ENCODE results near the gene TTBK1. TPM values are rescaled to one million over a fixed set of nuclear protein-coding genes. Genes with fewer than 3 reads are reported as not detected.

TTBK1 gene
- polyA plus RNA-seq, 1 of the 3 experiments (the other 2 are of a cell fraction): 0.94 TPM

GRCh38 chr6:43222418-43223059, 20.7 kb upstream of the TTBK1 start:
- Histone ChIP-seq H3K27ac (ENCODE audit: low read depth in 2 of 2, low read length in 1 of 2) (no peak overlapping the region), H3K27me3 (ENCODE audit: insufficient read depth) (no peaks in the 10 kb centered on the region), H4K20me1 (ENCODE audit: insufficient read depth) (no peaks in the 10 kb centered on the region), H3K4me3 (ENCODE audit: low read depth in 2 of 2, low read length in 1 of 2) (no peak overlapping the region), H3K4me2 (no peak overlapping the region), H3K4me1 (ENCODE audit: control insufficient read depth in 1 of 2, insufficient read depth in 2 of 2, low read depth in 1 of 2, low read length in 1 of 2) (peaks cover 0 to 5% of the 10 kb centered on the region in 2 experiments; a peak in 1 of 4 replicates), H3F3A (replicated peaks; ENCODE audit: insufficient read depth) (peaks cover 2% of the 10 kb centered on the region), H3K9ac (no peak overlapping the region), H3K36me3 (replicated peaks in 1 of 2; ENCODE audit: control insufficient read depth in 1 of 2, insufficient read depth in 2 of 2, low read length in 1 of 2) (peaks cover 8 to 30% of the 10 kb centered on the region in 2 experiments), H3K9me2 (no peaks in the 10 kb centered on the region), H3K79me2 (ENCODE audit: insufficient read depth) (peaks cover under 1% of the 10 kb centered on the region; the same call in 1 of the 2 replicates), H3K9me3 (no peaks in the 10 kb centered on the region), H2AFZ (ENCODE audit: low read depth) (no peak overlapping the region)
- WGBS (ENCODE audit: low lambda C conversion rate): 94% methylated on average over 11 of the region's 15 CpGs
- POLR2A ChIA-PET: no interaction called here
- DNase-seq: no peak
- CTCF ChIA-PET: no interaction called here
- no peak for TF ChIP-seq TAF1 (IDR thresholded peaks at IDR 0.05; ENCODE audit: borderline replicate concordance, low read depth, low read length)

GRCh38 chr6:43223175-43223574, 20.1 kb upstream of the TTBK1 start:
- no peaks in the 10 kb centered on the region for H3K9me3 ChIP-seq
- no peak overlapping the region for H3K4me2 ChIP-seq
- CTCF ChIA-PET: no interaction called here
- no peak for DNase-seq
- WGBS (ENCODE audit: low lambda C conversion rate): 89% methylated on average over 5 of the region's 14 CpGs
- no peaks in the 10 kb centered on the region for H4K20me1 ChIP-seq (ENCODE audit: insufficient read depth)
- H3K4me1 ChIP-seq (ENCODE audit: control insufficient read depth in 1 of 2, insufficient read depth in 2 of 2, low read depth in 1 of 2, low read length in 1 of 2): peaks cover 0 to 5% of the 10 kb centered on the region in 2 experiments; a peak in 1 of 4 replicates
- H3K36me3 ChIP-seq (replicated peaks in 1 of 2; ENCODE audit: control insufficient read depth in 1 of 2, insufficient read depth in 2 of 2, low read length in 1 of 2): peaks cover 6 to 26% of the 10 kb centered on the region in 2 experiments
- H3K79me2 ChIP-seq (ENCODE audit: insufficient read depth): peaks cover 5% of the 10 kb centered on the region; the same call in 1 of the 2 replicates
- no peaks in the 10 kb centered on the region for H3K9me2 ChIP-seq
- no peak overlapping the region for H3K4me3 ChIP-seq (ENCODE audit: low read depth in 2 of 2, low read length in 1 of 2)
- H3K27ac ChIP-seq (ENCODE audit: low read depth in 2 of 2, low read length in 1 of 2): no peak overlapping the region
- no peak overlapping the region for H2AFZ ChIP-seq (ENCODE audit: low read depth)
- H3K9ac ChIP-seq: no peak overlapping the region
- H3K27me3 ChIP-seq (ENCODE audit: insufficient read depth): no peaks in the 10 kb centered on the region
- no peaks in the 10 kb centered on the region for H3F3A ChIP-seq (replicated peaks; ENCODE audit: insufficient read depth)
- TF ChIP-seq, protein P1, sequence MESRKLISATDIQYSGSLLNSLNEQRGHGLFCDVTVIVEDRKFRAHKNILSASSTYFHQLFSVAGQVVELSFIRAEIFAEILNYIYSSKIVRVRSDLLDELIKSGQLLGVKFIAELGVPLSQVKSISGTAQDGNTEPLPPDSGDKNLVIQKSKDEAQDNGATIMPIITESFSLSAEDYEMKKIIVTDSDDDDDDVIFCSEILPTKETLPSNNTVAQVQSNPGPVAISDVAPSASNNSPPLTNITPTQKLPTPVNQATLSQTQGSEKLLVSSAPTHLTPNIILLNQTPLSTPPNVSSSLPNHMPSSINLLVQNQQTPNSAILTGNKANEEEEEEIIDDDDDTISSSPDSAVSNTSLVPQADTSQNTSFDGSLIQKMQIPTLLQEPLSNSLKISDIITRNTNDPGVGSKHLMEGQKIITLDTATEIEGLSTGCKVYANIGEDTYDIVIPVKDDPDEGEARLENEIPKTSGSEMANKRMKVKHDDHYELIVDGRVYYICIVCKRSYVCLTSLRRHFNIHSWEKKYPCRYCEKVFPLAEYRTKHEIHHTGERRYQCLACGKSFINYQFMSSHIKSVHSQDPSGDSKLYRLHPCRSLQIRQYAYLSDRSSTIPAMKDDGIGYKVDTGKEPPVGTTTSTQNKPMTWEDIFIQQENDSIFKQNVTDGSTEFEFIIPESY (IDR thresholded peaks at IDR 0.05; ENCODE audit: borderline replicate concordance, low read depth): no peak
- no peak for TF ChIP-seq CHD2 (IDR thresholded peaks at IDR 0.05; ENCODE audit: low read length, partially characterized antibody)
- TF ChIP-seq NFIC (IDR thresholded peaks at IDR 0.05; ENCODE audit: borderline replicate concordance): no peak
- TF ChIP-seq, protein P2, sequence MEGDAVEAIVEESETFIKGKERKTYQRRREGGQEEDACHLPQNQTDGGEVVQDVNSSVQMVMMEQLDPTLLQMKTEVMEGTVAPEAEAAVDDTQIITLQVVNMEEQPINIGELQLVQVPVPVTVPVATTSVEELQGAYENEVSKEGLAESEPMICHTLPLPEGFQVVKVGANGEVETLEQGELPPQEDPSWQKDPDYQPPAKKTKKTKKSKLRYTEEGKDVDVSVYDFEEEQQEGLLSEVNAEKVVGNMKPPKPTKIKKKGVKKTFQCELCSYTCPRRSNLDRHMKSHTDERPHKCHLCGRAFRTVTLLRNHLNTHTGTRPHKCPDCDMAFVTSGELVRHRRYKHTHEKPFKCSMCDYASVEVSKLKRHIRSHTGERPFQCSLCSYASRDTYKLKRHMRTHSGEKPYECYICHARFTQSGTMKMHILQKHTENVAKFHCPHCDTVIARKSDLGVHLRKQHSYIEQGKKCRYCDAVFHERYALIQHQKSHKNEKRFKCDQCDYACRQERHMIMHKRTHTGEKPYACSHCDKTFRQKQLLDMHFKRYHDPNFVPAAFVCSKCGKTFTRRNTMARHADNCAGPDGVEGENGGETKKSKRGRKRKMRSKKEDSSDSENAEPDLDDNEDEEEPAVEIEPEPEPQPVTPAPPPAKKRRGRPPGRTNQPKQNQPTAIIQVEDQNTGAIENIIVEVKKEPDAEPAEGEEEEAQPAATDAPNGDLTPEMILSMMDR (IDR thresholded peaks at IDR 0.05): no peak
- TF ChIP-seq, protein P3, sequence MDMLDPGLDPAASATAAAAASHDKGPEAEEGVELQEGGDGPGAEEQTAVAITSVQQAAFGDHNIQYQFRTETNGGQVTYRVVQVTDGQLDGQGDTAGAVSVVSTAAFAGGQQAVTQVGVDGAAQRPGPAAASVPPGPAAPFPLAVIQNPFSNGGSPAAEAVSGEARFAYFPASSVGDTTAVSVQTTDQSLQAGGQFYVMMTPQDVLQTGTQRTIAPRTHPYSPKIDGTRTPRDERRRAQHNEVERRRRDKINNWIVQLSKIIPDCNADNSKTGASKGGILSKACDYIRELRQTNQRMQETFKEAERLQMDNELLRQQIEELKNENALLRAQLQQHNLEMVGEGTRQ (IDR thresholded peaks at IDR 0.05; ENCODE audit: borderline replicate concordance, low read depth, low read length): no peak
- TF ChIP-seq, protein P4, sequence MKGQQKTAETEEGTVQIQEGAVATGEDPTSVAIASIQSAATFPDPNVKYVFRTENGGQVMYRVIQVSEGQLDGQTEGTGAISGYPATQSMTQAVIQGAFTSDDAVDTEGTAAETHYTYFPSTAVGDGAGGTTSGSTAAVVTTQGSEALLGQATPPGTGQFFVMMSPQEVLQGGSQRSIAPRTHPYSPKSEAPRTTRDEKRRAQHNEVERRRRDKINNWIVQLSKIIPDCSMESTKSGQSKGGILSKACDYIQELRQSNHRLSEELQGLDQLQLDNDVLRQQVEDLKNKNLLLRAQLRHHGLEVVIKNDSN (IDR thresholded peaks at IDR 0.05; ENCODE audit: borderline replicate concordance, low read depth): no peak
- no peak for TF ChIP-seq TCF12 (IDR thresholded peaks at IDR 0.05)
- no peak for TF ChIP-seq MXI1 (IDR thresholded peaks at IDR 0.05; ENCODE audit: low read depth, low read length)
- no peak for TF ChIP-seq FOXM1 (IDR thresholded peaks at IDR 0.05; ENCODE audit: low read depth)
- TF ChIP-seq NRF1 (IDR thresholded peaks at IDR 0.05; ENCODE audit: low read depth, low read length): no peak
- no peak for TF ChIP-seq GATA2 (CRISPR knock-in tag; IDR thresholded peaks at IDR 0.05)
- no peak for TF ChIP-seq RXRA (IDR thresholded peaks at IDR 0.05; ENCODE audit: borderline replicate concordance, low read depth)
- TF ChIP-seq MAX (IDR thresholded peaks at IDR 0.05; ENCODE audit: low read depth): no peak
- no peak for TF ChIP-seq SIN3A (IDR thresholded peaks at IDR 0.05; ENCODE audit: borderline replicate concordance, low read depth, low read length)
- no peak for TF ChIP-seq FOXJ3 (CRISPR knock-in tag; IDR thresholded peaks at IDR 0.05)
- no peak for TF ChIP-seq YY1 (IDR thresholded peaks at IDR 0.05; ENCODE audit: low read depth)
- POLR2A ChIA-PET: no interaction called here
